Stimulated activated CD4-positive, alpha-beta T cell treated with anti-CD3 and anti-CD28 coated beads, Interleukin-2, amount 100 ng/mL, for 24 hours (primary cell): ENCODE results near the gene FPR2.
"Not testable (repeated sequence)": the region's sequence is repeated elsewhere in the genome, so short reads cannot be mapped to it uniquely, and the experiment has no call there.

Experiments used
- DNase-seq, 2 donors: peaks; one replicate each; pipeline ENCODE4 v3.0.0-alpha.2; 2020

Gene FPR2

GRCh38 chr19:51784922-51785690 is 24.1 kb downstream of the FPR2 start:
- peak; percentile 51 to 62 for DNase-seq

- no peak for DNase-seq
Measured at GRCh38 chr19:51786646-51787494, 25.9 kb downstream of the FPR2 start.

GRCh38 chr19:51788029-51788428 is 27.0 kb downstream of the FPR2 start:
- no peak for DNase-seq

- no peak for DNase-seq
Measured at GRCh38 chr19:51789061-51789795, 28.2 kb downstream of the FPR2 start.

GRCh38 chr19:51792932-51793331 is 32.0 kb downstream of the FPR2 start:
- no peak for DNase-seq

- DNase-seq = no peak
Measured at GRCh38 chr19:51793994-51794393, 33.0 kb downstream of the FPR2 start.

- DNase-seq = no peak
Measured at GRCh38 chr19:51794885-51795490, 34.0 kb downstream of the FPR2 start, which contains the start of gene FPR3. TSS of gene FPR3 (plus strand) at chr19:51795157. CDS start at chr19:51823749, 28,592 bp downstream.

GRCh38 chr19:51796195-51796679 is 35.3 kb downstream of the FPR2 start:
- DNase-seq = no peak

- no peak for DNase-seq
Measured at GRCh38 chr19:51797480-51797879, 36.5 kb downstream of the FPR2 start.

GRCh38 chr19:51798062-51798461 is 37.1 kb downstream of the FPR2 start:
- DNase-seq = no peak

- no peak for DNase-seq
Measured at GRCh38 chr19:51799034-51799773, 38.2 kb downstream of the FPR2 start.

GRCh38 chr19:51799774-51800472 is 38.9 kb downstream of the FPR2 start:
- DNase-seq = no peak

- no peak for DNase-seq
Measured at GRCh38 chr19:51800473-51801244, 39.7 kb downstream of the FPR2 start.

GRCh38 chr19:51802775-51803174 is 41.8 kb downstream of the FPR2 start:
- DNase-seq = no peak

- DNase-seq = no peak
Measured at GRCh38 chr19:51803519-51803918, 42.5 kb downstream of the FPR2 start.

- no peak for DNase-seq
Measured at GRCh38 chr19:51803967-51804366, 43.0 kb downstream of the FPR2 start.

GRCh38 chr19:51804789-51805188 is 43.8 kb downstream of the FPR2 start:
- DNase-seq = not testable (repeated sequence)

GRCh38 chr19:51805396-51805795 is 44.4 kb downstream of the FPR2 start:
- not testable (repeated sequence) for DNase-seq

GRCh38 chr19:51806571-51806970 is 45.6 kb downstream of the FPR2 start:
- DNase-seq = not testable (repeated sequence)

GRCh38 chr19:51807111-51807701 is 46.2 kb downstream of the FPR2 start:
- no peak for DNase-seq
